Measurements from ENCODE around the gene CD24.

CD24 gene

DNA sequence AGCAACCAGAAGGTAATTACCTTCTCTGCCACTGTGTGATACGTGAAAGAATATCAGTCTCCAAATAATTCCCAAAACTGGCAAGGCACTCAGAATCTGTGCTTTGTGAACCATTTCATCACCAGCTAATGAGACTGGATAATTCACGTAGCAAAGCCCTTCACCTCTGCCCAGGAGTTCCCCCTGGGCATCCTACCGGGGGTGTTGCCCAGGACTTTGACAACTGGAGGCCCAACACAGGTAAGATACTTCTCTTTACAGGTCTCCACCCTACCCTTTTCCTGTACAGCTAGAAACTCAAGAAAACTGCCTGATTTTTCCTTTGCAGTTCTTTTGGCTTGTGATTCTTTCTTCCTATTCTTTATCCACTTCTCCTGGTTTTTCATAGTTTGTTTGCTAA, 2.7 kb upstream of the CD24 start:
- in situ Hi-C loops (cut with HindIII; ENCODE audit: low sequenced_read_pairs), result no loop called here
- no peak for DNase-seq (ENCODE audit: low read depth)
- no peak for TF ChIP-seq CTCF (IDR thresholded peaks at IDR 0.05; ENCODE audit: low read depth, low read length, missing control alignments)
- no peak overlapping the region for H3K4me3 ChIP-seq (ENCODE audit: low read depth, low read length)

GRCh38 chr6:106976270-106976669, 1.7 kb upstream of the CD24 start:
- in situ Hi-C loops (cut with HindIII; ENCODE audit: low sequenced_read_pairs), result no loop called here
- no peak overlapping the region for H3K4me3 ChIP-seq (ENCODE audit: low read depth, low read length)
- DNase-seq (ENCODE audit: low read depth), result no peak

DNA sequence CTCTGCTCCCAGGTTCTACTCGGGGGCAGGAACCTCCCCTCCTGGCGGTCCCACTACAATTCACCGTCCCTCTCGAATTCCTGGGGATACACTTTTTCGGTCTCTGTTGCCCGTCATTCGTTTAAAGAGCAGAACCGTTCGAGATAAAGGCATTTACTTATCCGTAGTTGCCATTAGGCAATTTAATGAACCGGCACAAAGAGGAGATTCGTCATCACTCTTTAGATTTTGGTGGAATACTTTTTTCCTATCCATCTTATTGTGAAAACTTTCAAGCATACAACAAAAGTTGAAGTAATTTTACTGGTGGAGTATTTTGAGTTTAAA, 1.2 kb upstream of the CD24 start:
- DNase-seq (ENCODE audit: low read depth), result no peak
- peak overlapping the region; percentile 62 for H3K4me3 ChIP-seq (ENCODE audit: low read depth, low read length)
- in situ Hi-C loops (cut with HindIII; ENCODE audit: low sequenced_read_pairs), result no loop called here
- TF ChIP-seq CTCF (IDR thresholded peaks at IDR 0.05; ENCODE audit: low read depth, low read length, missing control alignments), result no peak

More at GRCh38 chr6:106976270-106976669, 1.7 kb upstream of the CD24 start:
- no peak for TF ChIP-seq CTCF (IDR thresholded peaks at IDR 0.05; ENCODE audit: low read depth, low read length, missing control alignments)

DNA sequence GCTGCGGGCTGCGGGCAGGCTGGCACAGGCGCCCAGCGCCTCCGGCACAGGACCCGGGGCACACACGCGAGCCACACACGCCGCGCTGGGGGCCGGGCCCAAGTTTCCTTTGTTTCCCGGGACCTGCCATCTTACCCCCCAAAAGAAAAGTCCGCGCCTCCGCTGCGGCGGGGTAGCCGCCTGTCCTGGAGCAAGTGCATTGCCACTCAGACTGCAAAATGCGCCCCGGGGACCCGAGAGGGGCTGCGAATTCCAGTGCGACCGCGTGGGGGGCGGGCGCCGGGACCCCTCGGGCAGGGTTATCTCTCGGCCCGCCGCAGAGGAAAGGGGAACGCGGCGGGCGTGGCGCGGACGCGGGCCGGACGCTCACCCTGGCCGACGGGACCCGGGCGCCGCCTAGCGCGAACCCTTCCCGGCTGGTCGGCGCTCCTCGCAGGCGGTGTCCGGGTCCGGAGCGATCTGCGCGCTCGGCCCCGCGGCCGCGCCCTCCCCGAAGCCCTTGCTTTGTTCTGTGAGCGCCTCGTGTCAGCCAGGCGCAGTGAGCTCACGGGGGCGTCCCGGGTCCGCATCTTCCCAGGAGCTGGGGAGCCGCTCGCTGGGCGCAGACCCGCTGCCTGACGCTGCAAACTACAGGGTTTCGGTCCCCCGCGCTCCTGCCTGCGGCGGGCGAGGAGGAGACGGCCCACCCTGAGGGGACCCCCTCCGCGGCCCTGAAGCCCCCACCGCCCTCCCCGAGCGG, 639 bp upstream of the CD24 start:
- no peak for TF ChIP-seq CTCF (IDR thresholded peaks at IDR 0.05; ENCODE audit: low read depth, low read length, missing control alignments)
- no peak for DNase-seq (ENCODE audit: low read depth)
- in situ Hi-C loops (cut with HindIII; ENCODE audit: low sequenced_read_pairs), result no loop called here
- peak overlapping the region; percentile 62 for H3K4me3 ChIP-seq (ENCODE audit: low read depth, low read length)

DNA sequence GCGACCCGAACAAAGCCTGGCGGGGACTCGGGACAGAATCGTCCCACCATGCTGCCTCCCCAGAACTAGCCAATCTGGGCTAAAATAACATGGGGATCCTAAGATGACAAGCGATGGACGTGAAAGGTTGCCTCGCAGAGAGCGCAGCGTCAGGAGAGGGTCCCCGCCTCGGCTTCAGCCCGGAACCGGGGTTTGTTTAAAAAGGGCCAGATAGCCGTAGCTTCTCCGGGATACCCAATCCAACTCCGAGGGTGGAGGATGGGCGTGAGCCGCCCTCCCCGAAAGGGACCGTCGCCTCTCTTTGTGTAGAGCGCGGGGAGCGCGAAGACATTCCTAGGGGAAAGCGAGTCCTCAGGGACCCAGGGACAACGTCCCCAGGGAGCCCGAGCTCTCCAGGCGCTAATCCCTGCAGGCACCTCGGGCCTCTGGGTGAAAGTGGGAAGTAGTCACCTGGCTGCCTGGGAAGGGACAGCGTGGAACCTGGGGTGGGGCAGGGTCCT, 643 bp downstream of the CD24 start:
- no peak for DNase-seq (ENCODE audit: low read depth)
- no peak for TF ChIP-seq CTCF (IDR thresholded peaks at IDR 0.05; ENCODE audit: low read depth, low read length, missing control alignments)
- peak overlapping the region; percentile 70 for H3K4me3 ChIP-seq (ENCODE audit: low read depth, low read length)
- in situ Hi-C loops (cut with HindIII; ENCODE audit: low sequenced_read_pairs), result no loop called here

DNA sequence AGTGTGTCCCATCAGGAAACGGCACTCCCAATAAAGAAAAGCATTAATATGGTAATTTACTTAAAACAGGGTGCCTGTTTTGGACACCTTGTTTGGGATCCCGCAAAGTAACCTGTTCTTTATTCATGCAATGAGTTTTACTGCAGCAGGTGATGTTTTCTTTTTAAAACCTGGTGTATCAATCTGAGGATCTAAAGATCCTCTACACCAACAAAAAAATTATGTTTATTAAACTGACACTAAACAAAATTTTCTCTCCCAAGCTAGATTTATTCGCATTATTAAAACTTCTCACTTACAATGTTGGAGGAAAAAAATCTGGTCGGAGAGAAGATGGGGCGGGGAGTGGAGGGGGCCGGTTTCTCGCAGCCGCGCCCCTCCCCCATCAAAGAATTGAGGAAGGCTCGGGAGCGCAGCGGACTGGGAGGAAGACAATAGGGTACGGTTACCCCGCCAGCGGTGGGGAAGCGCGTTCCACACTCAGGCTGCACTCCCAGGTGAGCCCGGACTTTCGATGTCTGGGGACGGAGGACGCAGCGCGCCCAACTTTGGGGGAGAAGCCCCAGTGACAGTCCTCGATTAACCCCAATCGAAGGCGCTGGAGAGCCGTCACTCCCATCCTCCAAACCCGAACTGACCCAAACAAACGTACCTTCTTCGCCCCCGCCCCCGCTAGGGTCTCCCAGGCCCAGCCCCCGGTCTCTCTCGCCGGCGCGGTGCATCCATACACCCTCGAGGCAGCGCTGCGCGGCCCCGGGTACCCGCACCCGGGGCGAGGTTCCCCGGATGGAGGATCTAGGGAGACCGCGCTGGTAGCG, 1.3 kb downstream of the CD24 start:
- no peak for TF ChIP-seq CTCF (IDR thresholded peaks at IDR 0.05; ENCODE audit: low read depth, low read length, missing control alignments)
- in situ Hi-C loops (cut with HindIII; ENCODE audit: low sequenced_read_pairs), result no loop called here
- no peak for DNase-seq (ENCODE audit: low read depth)
- H3K4me3 ChIP-seq (ENCODE audit: low read depth, low read length), result peak overlapping the region; percentile 70

Data from astrocyte of the cerebellum (primary cell).